Lower leg skin (tissue), 3 donors: ENCODE data around the gene FYB2.

Experiments
- POLR2A ChIP-seq, 2 donors: fragments of 450-650 bp; IDR thresholded peaks; one replicate each; pipeline ENCODE4 v1.6.1; 2016 to 2017; ENCODE audit warnings: antibody characterized with exemption in 2 of 2, mild to moderate bottlenecking in 1 of 2, moderate library complexity in 1 of 2
- TF ChIP-seq, protein P1 (sequence below), 3 donors: fragments of 450-650 bp; IDR thresholded peaks; one replicate each; pipeline ENCODE4 v1.5.1; 2016; ENCODE audit warnings: antibody characterized with exemption in 3 of 3, mild to moderate bottlenecking in 3 of 3, moderate library complexity in 2 of 3

DNA sequence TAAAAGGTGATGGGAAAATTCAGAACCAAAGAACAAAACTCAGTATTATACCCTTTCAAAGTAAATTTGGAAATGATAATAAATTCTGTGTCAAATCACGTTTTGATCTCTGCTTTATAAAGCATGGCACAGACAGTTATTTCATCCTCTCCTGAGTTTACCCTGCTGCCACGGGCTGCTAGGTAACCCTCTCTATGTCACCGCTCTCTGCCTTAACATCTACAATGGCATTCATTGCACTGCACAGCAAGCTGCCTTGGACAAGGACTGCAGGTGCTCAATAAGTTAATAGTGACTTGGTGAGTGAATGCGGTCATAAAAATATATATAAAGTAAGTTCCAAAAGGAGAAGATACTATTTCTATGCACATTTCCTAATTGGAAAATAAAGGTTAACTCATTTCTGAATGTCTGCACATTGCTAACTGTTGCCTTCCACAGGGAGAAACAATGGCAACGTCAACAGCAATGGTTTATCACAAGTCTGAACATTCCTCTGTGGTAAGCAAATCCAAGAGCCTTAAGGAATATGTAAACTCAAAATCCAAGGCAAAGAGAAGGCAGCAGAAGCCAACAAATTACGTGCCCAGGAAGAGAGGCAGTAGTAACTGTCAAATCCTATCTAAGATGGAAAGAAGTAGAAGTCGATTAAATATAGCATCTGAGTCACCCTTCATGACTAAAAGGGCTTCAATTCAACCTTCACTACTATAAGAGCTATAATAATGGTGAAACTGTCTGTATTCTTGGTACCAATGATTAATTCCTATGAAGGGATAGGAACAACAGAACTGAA is 19.4 kb downstream of the FYB2 start:
- TF ChIP-seq POLR2A (IDR thresholded peaks at IDR 0.05), result no peak
- TF ChIP-seq, protein P1, sequence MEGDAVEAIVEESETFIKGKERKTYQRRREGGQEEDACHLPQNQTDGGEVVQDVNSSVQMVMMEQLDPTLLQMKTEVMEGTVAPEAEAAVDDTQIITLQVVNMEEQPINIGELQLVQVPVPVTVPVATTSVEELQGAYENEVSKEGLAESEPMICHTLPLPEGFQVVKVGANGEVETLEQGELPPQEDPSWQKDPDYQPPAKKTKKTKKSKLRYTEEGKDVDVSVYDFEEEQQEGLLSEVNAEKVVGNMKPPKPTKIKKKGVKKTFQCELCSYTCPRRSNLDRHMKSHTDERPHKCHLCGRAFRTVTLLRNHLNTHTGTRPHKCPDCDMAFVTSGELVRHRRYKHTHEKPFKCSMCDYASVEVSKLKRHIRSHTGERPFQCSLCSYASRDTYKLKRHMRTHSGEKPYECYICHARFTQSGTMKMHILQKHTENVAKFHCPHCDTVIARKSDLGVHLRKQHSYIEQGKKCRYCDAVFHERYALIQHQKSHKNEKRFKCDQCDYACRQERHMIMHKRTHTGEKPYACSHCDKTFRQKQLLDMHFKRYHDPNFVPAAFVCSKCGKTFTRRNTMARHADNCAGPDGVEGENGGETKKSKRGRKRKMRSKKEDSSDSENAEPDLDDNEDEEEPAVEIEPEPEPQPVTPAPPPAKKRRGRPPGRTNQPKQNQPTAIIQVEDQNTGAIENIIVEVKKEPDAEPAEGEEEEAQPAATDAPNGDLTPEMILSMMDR (IDR thresholded peaks at IDR 0.05), result no peak
